PC-9 (cell line): Measurements from ENCODE around the gene ROBO1. TPM values are rescaled to one million over a fixed set of nuclear protein-coding genes. Genes with fewer than 3 reads are reported as not detected.

ENCODE experiments used
- BruUV-seq: library from RNA; stranded (reverse); fragments of 400-500 nt; replicated peaks from 2 replicates; lab custom pipeline; 2021; lab: Mats Ljungman, UMichigan
- CTCF ChIA-PET: fragments of 300-600 bp; sonication (Branson Sonifier 250); formaldehyde crosslinking; loops from one replicate; lab custom pipeline; 2022; ENCODE audit warnings: antibody characterized with exemption; lab: Charles Lee
- POLR2A ChIA-PET: fragments of 300-600 bp; sonication (Branson Sonifier 250); formaldehyde crosslinking; loops from one replicate; lab custom pipeline; 2022; ENCODE audit warnings: antibody characterized with exemption; ENCODE audit not compliant: unreplicated experiment; lab: Charles Lee
- DNase-seq, 2 experiments: peaks; one replicate each; pipeline versions ENCODE4 v3.0.0 to v3.0.0-alpha.2; 2015 to 2022; ENCODE audit warnings: mixed read lengths in 1 of 2
- H2AFZ ChIP-seq: fragments of 200-600 bp; sonication (generic); 2 replicates; pipeline ENCODE4 v1.8.1; 2017; ENCODE audit warnings: antibody characterized with exemption
- H3F3A ChIP-seq: fragments of 200-600 bp; sonication (generic); 2 replicates; pipeline ENCODE4 v1.8.1; 2017; ENCODE audit warnings: antibody characterized with exemption, mild to moderate bottlenecking, low read depth; ENCODE audit not compliant: insufficient read depth
- H3K27ac ChIP-seq: fragments of 200-600 bp; sonication (generic); 2 replicates; pipeline ENCODE4 v1.6.1; 2016; ENCODE audit warnings: mixed run types
- H3K27me3 ChIP-seq: fragments of 200-600 bp; sonication (generic); 2 replicates; pipeline ENCODE4 v1.6.1; 2016; ENCODE audit warnings: low read depth, mixed run types; ENCODE audit not compliant: insufficient read depth
- H3K36me3 ChIP-seq: fragments of 200-600 bp; sonication (generic); 2 replicates; pipeline ENCODE4 v1.6.1; 2016; ENCODE audit warnings: low read depth, mixed run types
- H3K4me1 ChIP-seq: fragments of 200-600 bp; sonication (generic); replicated peaks from 2 replicates; pipeline ENCODE4 v1.6.1; 2016; ENCODE audit warnings: mixed run types; ENCODE audit not compliant: insufficient read depth
- H3K4me2 ChIP-seq: fragments of 200-600 bp; sonication (generic); 2 replicates; pipeline ENCODE4 v1.6.1; 2017; ENCODE audit warnings: mixed run types
- H3K4me3 ChIP-seq: fragments of 200-600 bp; sonication (generic); 2 replicates; pipeline ENCODE4 v1.6.1; 2016; ENCODE audit warnings: mixed run types
- H3K79me2 ChIP-seq: fragments of 200-600 bp; sonication (generic); 2 replicates; pipeline ENCODE4 v1.6.1; 2017; ENCODE audit warnings: low read depth, mixed run types
- H3K9me2 ChIP-seq: fragments of 200-600 bp; sonication (generic); 2 replicates; pipeline ENCODE4 v1.8.1; 2017; ENCODE audit warnings: mild to moderate bottlenecking; ENCODE audit not compliant: insufficient read depth
- H3K9me3 ChIP-seq: fragments of 200-600 bp; sonication (generic); 2 replicates; pipeline ENCODE4 v1.8.1; 2016; ENCODE audit warnings: low read depth; ENCODE audit not compliant: insufficient read depth
- H4K20me1 ChIP-seq: fragments of 200-600 bp; sonication (generic); 2 replicates; pipeline ENCODE4 v1.8.1; 2017; ENCODE audit not compliant: insufficient read depth
- CTCF ChIP-seq: fragments of 200-600 bp; sonication (generic); conservative IDR thresholded peaks from 2 replicates; pipeline ENCODE4 v1.6.1; 2017; ENCODE audit warnings: mixed run types, antibody characterized with exemption, mild to moderate bottlenecking, moderate library complexity
- EZH2 ChIP-seq: fragments of 200-600 bp; sonication (generic); IDR thresholded peaks from 2 replicates; pipeline ENCODE4 v1.8.0; 2017; ENCODE audit warnings: antibody characterized with exemption, low read depth
- intact Hi-C: fragments of 100-400 bp; cut with micrococcal nuclease; formaldehyde crosslinking; loops from one replicate; pipeline ENCODE4 v1.10.0; 2022; ENCODE audit not compliant: unreplicated experiment
- total RNA-seq: library from RNA; stranded (reverse); gene quantifications from 2 replicates; pipeline ENCODE4 v1.2.3, GENCODE V29; 2021

The ROBO1 gene
- total RNA-seq, 1 experiment from 2014 or later = 17.5 TPM

GRCh38 chr3:78855190-78855589 is 912.6 kb downstream of the ROBO1 start:
- intact Hi-C loops = no loop called here
- CTCF ChIA-PET = no interaction called here

GRCh38 chr3:78848392-78849288 is 919.2 kb downstream of the ROBO1 start:
- DNase-seq = no peak
- H2AFZ ChIP-seq = no peak overlapping the region
- CTCF ChIA-PET = no interaction called here
- no peaks in the 10 kb centered on the region for H3K79me2 ChIP-seq
- intact Hi-C loops = no loop called here
- H3K27me3 ChIP-seq = no peaks in the 10 kb centered on the region
- POLR2A ChIA-PET = no interaction called here
- no peaks in the 10 kb centered on the region for H3K9me2 ChIP-seq
- TF ChIP-seq CTCF (no peak), EZH2 (no peak)
- H3K4me3 ChIP-seq = no peak overlapping the region
- no peaks in the 10 kb centered on the region for H3K9me3 ChIP-seq
- H3F3A ChIP-seq = no peaks in the 10 kb centered on the region
- H3K4me1 ChIP-seq = no peaks in the 10 kb centered on the region
- no peaks in the 10 kb centered on the region for H4K20me1 ChIP-seq
- H3K27ac ChIP-seq = no peak overlapping the region
- no peak overlapping the region for H3K4me2 ChIP-seq
- no peaks in the 10 kb centered on the region for H3K36me3 ChIP-seq
- no TSS peak for BruUV-seq

More at GRCh38 chr3:78855190-78855589, 912.6 kb downstream of the ROBO1 start:
- Histone ChIP-seq H3K36me3 (no peaks in the 10 kb centered on the region), H3K79me2 (no peaks in the 10 kb centered on the region), H2AFZ (no peak overlapping the region), H3K9me3 (no peaks in the 10 kb centered on the region), H3K27me3 (no peaks in the 10 kb centered on the region), H3K4me1 (no peaks in the 10 kb centered on the region), H3K4me2 (no peak overlapping the region), H3K27ac (no peak overlapping the region), H3K4me3 (no peak overlapping the region), H4K20me1 (no peaks in the 10 kb centered on the region), H3F3A (no peaks in the 10 kb centered on the region), H3K9me2 (no peaks in the 10 kb centered on the region)
- TF ChIP-seq EZH2 (no peak), CTCF (no peak)
- BruUV-seq = no TSS peak
- POLR2A ChIA-PET = no interaction called here
- DNase-seq = no peak

- H3K27me3 ChIP-seq = no peaks in the 10 kb centered on the region
- no peaks in the 10 kb centered on the region for H3K79me2 ChIP-seq
- no peak for DNase-seq
- no peak overlapping the region for H2AFZ ChIP-seq
- ChIA-PET CTCF (no interaction called here), POLR2A (no interaction called here)
- H3K27ac ChIP-seq = no peak overlapping the region
- no peaks in the 10 kb centered on the region for H3K36me3 ChIP-seq
- no peaks in the 10 kb centered on the region for H3K9me3 ChIP-seq
- no peak overlapping the region for H3K4me2 ChIP-seq
- H3K4me3 ChIP-seq = no peak overlapping the region
- BruUV-seq = no TSS peak
- intact Hi-C loops = no loop called here
- H3K9me2 ChIP-seq = no peaks in the 10 kb centered on the region
- TF ChIP-seq CTCF (no peak), EZH2 (no peak)
- no peaks in the 10 kb centered on the region for H3F3A ChIP-seq
- no peaks in the 10 kb centered on the region for H4K20me1 ChIP-seq
- no peaks in the 10 kb centered on the region for H3K4me1 ChIP-seq
Observed at GRCh38 chr3:78847603-78848002, 920.2 kb downstream of the ROBO1 start.
